ENCODE measurements around the gene COX6B2.

The COX6B2 gene

DNA sequence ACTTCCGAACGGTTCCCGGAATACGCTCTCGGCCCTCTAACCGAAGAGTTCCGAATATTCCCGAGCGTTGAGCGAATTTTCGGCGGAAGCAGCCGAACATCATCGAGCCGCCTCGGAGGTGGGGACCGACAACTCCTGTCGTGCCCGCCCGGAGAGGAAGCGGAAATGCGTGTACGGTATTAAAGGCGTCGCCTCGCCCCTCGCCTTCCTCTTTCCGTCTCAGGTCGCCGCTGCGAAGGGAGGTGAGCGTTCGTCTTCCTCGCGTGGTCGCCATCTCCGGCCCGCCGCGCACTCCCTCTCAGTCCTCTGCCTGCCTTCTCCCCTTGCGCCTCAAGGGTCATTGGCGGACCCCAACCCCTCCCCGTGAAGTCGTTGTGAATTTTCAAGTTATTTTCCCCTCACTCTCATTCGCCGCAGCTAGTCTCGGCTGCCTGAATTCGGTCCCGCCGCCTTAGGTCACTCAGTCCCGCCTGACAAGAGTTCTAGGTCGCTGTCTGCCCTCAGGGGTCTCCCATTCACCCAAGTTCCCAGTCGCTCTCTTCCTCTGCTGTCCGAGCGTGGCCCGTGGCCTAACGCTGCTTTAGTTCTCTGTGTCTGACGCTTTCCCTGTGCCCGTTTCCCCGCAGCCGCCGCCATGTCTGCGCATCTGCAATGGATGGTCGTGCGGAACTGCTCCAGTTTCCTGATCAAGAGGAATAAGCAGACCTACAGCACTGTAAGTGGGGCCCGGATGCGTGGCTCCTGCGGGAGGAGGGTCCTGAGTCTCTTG lies 31.4 kb upstream of the COX6B2 start, which contains the start of gene RPL28:
RPL28 (plus strand) TSS at position 209 of the 769 bp plus-strand sequence; CDS start at position 635, 426 bp downstream.
- TF ChIP-seq EZH2 (optimal IDR thresholded peaks at IDR 0.05; ENCODE audit: low read depth, low read length) (no peak), EZH2phosphoT487 (IDR thresholded peaks at IDR 0.05; ENCODE audit: low read length) (no peak)
- TF ChIP-seq, protein P1, sequence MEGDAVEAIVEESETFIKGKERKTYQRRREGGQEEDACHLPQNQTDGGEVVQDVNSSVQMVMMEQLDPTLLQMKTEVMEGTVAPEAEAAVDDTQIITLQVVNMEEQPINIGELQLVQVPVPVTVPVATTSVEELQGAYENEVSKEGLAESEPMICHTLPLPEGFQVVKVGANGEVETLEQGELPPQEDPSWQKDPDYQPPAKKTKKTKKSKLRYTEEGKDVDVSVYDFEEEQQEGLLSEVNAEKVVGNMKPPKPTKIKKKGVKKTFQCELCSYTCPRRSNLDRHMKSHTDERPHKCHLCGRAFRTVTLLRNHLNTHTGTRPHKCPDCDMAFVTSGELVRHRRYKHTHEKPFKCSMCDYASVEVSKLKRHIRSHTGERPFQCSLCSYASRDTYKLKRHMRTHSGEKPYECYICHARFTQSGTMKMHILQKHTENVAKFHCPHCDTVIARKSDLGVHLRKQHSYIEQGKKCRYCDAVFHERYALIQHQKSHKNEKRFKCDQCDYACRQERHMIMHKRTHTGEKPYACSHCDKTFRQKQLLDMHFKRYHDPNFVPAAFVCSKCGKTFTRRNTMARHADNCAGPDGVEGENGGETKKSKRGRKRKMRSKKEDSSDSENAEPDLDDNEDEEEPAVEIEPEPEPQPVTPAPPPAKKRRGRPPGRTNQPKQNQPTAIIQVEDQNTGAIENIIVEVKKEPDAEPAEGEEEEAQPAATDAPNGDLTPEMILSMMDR (IDR thresholded peaks at IDR 0.05; ENCODE audit: low read length): no peak
- peak within 1 kb of the TSS; percentile 74 for H2AFZ ChIP-seq (ENCODE audit: low read length)
- H3K9ac ChIP-seq (ENCODE audit: low read length): peak within 1 kb of the TSS; percentile 94
- H3K4me3 ChIP-seq (ENCODE audit: low read length): peak within 1 kb of the TSS; percentile 91
- peak; percentile 99 for DNase-seq
- peaks cover 41% of the 10 kb centered on the region for H4K20me1 ChIP-seq (ENCODE audit: insufficient read depth, low read length)
- H3K27ac ChIP-seq (ENCODE audit: low read length): peak within 1 kb of the TSS; percentile 85
- peaks cover 19% of the 10 kb centered on the region for H3K36me3 ChIP-seq (replicated peaks; ENCODE audit: insufficient read depth, low read length)
- H3K9me3 ChIP-seq (replicated peaks; ENCODE audit: insufficient read depth, low read length): no peaks in the 10 kb centered on the region
- H3F3A ChIP-seq (ENCODE audit: insufficient read depth, low read length): peaks cover 68% of the 10 kb centered on the region
- H3K79me2 ChIP-seq (ENCODE audit: low read length): peaks cover 68% of the 10 kb centered on the region
- H3K4me2 ChIP-seq (ENCODE audit: low read depth, low read length): peak within 1 kb of the TSS; percentile 98
- no peaks in the 10 kb centered on the region for H3K27me3 ChIP-seq (replicated peaks; ENCODE audit: insufficient read depth, low read length)
- H3K4me1 ChIP-seq (ENCODE audit: low read length): peaks cover 29% of the 10 kb centered on the region
- no peaks in the 10 kb centered on the region for H3K9me2 ChIP-seq (replicated peaks; ENCODE audit: insufficient read depth, low read length)

GRCh38 chr19:55384920-55385723 lies 30.6 kb upstream of the COX6B2 start:
- H3K27me3 ChIP-seq (replicated peaks; ENCODE audit: insufficient read depth, low read length): no peaks in the 10 kb centered on the region
- peak overlapping the region; percentile 85 for H3K27ac ChIP-seq (ENCODE audit: low read length)
- H3K9me3 ChIP-seq (replicated peaks; ENCODE audit: insufficient read depth, low read length): no peaks in the 10 kb centered on the region
- peak overlapping the region; percentile 98 for H3K4me2 ChIP-seq (ENCODE audit: low read depth, low read length)
- peak overlapping the region; percentile 91 for H3K4me3 ChIP-seq (ENCODE audit: low read length)
- no peaks in the 10 kb centered on the region for H3K9me2 ChIP-seq (replicated peaks; ENCODE audit: insufficient read depth, low read length)
- peaks cover 68% of the 10 kb centered on the region for H3K79me2 ChIP-seq (ENCODE audit: low read length)
- H3F3A ChIP-seq (ENCODE audit: insufficient read depth, low read length): peaks cover 61% of the 10 kb centered on the region
- H3K36me3 ChIP-seq (replicated peaks; ENCODE audit: insufficient read depth, low read length): peaks cover 19% of the 10 kb centered on the region
- peaks cover 40% of the 10 kb centered on the region for H4K20me1 ChIP-seq (ENCODE audit: insufficient read depth, low read length)
- H3K4me1 ChIP-seq (ENCODE audit: low read length): peaks cover 29% of the 10 kb centered on the region
- H2AFZ ChIP-seq (ENCODE audit: low read length): peak overlapping the region; percentile 74
- DNase-seq: peak; percentile 95
- peak overlapping the region; percentile 94 for H3K9ac ChIP-seq (ENCODE audit: low read length)
- TF ChIP-seq EZH2 (optimal IDR thresholded peaks at IDR 0.05; ENCODE audit: low read depth, low read length): no peak
- TF ChIP-seq, protein P1 (IDR thresholded peaks at IDR 0.05; ENCODE audit: low read length): 0 out of 2 replicates have a peak, but pooled peaks have one; percentile 4

DNA sequence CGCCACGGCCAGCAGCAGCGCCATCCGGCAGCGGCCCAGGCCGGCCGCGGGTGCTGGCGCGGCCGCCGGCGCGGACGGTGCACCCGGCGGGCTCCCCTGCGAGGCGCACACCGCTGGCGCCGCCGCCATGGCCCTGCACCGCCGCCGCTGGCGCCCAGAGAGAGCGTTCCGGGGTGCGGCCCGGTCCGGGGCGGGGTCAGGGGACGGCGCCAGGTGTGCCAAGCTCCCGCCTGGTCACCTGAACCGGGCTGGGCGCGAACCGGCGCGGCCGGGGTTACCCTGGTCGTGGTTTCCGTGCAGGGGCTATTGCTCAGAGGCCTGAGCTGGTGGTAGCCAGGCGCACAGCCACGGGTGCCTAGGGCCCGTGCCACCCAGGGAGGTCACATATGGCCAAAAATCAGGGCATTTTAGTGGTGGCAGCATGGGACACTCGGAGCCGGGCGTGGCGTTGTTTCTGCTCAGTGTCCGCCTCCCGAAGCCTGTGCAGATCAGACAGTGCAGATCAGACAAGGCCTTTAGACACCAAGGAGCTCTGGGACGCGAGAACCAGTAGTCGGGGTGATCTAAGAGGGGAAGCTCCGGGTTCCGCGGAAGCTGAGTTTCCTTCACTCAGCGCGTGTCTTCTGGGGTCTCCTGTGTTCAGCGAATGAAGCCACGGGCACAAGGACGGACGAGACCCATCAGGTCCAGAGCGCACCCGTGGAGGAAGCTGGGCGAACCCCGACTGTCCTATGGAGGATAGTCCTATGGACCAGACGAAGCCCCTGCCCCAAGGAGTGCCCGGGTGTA lies 29.8 kb upstream of the COX6B2 start, which contains the start of gene TMEM238:
TMEM238 (minus strand) TSS at position 162 of the 789 bp plus-strand sequence; CDS start at position 129, 33 bp downstream.
- H3K4me1 ChIP-seq (ENCODE audit: low read length): peaks cover 29% of the 10 kb centered on the region

More for the DNA sequence above, 29.8 kb upstream of the COX6B2 start, which contains the start of gene TMEM238:
- H3K9me3 ChIP-seq (replicated peaks; ENCODE audit: insufficient read depth, low read length): no peaks in the 10 kb centered on the region
- peaks cover 53% of the 10 kb centered on the region for H3F3A ChIP-seq (ENCODE audit: insufficient read depth, low read length)
- H3K36me3 ChIP-seq (replicated peaks; ENCODE audit: insufficient read depth, low read length): peaks cover 19% of the 10 kb centered on the region
- peaks cover 65% of the 10 kb centered on the region for H3K79me2 ChIP-seq (ENCODE audit: low read length)
- H3K9ac ChIP-seq (ENCODE audit: low read length): peak within 1 kb of the TSS; percentile 94
- peak within 1 kb of the TSS; percentile 85 for H3K27ac ChIP-seq (ENCODE audit: low read length)
- H4K20me1 ChIP-seq (ENCODE audit: insufficient read depth, low read length): peaks cover 32% of the 10 kb centered on the region
- H3K9me2 ChIP-seq (replicated peaks; ENCODE audit: insufficient read depth, low read length): no peaks in the 10 kb centered on the region
- peak within 1 kb of the TSS; percentile 74 for H2AFZ ChIP-seq (ENCODE audit: low read length)
- H3K27me3 ChIP-seq (replicated peaks; ENCODE audit: insufficient read depth, low read length): no peaks in the 10 kb centered on the region
- peak within 1 kb of the TSS; percentile 91 for H3K4me3 ChIP-seq (ENCODE audit: low read length)
- peak within 1 kb of the TSS; percentile 98 for H3K4me2 ChIP-seq (ENCODE audit: low read depth, low read length)
- TF ChIP-seq, protein P1 (IDR thresholded peaks at IDR 0.05; ENCODE audit: low read length): no peak
- TF ChIP-seq EZH2 (optimal IDR thresholded peaks at IDR 0.05; ENCODE audit: low read depth, low read length) (no peak), EZH2phosphoT487 (IDR thresholded peaks at IDR 0.05; ENCODE audit: low read length) (no peak)
- peak; percentile 72 for DNase-seq

Data from MM.1S (cell line).